Tibial artery (tissue), 4 donors: ENCODE results near the gene CHKA.

Experiments used
- DNase-seq, 2 donors: peaks; one replicate each; pipeline ENCODE4 v3.0.0-alpha.2; 2019
- H3K27ac ChIP-seq, 2 donors: fragments of 200-600 bp; sonication (generic) in 1 of 2; 1 replicate in 1 of 2; 2 replicates in 1 of 2; pipeline ENCODE4 v1.5.1; 2018 to 2019; ENCODE audit warnings: mild to moderate bottlenecking in 1 of 2
- H3K27me3 ChIP-seq, 2 donors: fragments of 200-600 bp; sonication (generic) in 1 of 2; one replicate each; pipeline versions ENCODE4 v1.5.1 to v1.6.0; 2016 to 2019
- H3K36me3 ChIP-seq, 3 donors: fragments of 200-600 bp; sonication (generic) in 2 of 3; one replicate each; pipeline ENCODE4 v1.5.1; 2016 to 2019; ENCODE audit warnings: mild to moderate bottlenecking in 2 of 3
- H3K4me1 ChIP-seq, 4 donors: fragments of 200-600 bp; sonication (generic) in 2 of 4; 1 replicate in 3 of 4; 2 replicates in 1 of 4; pipeline ENCODE4 v1.5.1; 2016 to 2019
- H3K4me3 ChIP-seq, 2 donors: fragments of 200-600 bp; sonication (generic) in 1 of 2; 1 replicate in 1 of 2; 2 replicates in 1 of 2; pipeline ENCODE4 v1.5.1; 2018 to 2019; ENCODE audit warnings: mild to moderate bottlenecking in 2 of 2
- H3K9me3 ChIP-seq, 3 donors: fragments of 200-600 bp; sonication (generic) in 1 of 3; one replicate each; pipeline ENCODE4 v1.5.1; 2016 to 2019
- intact Hi-C: fragments of 100-400 bp; cut with DNase I; formaldehyde crosslinking; loops from one replicate; pipeline ENCODE4 v1.15.0; 2023; ENCODE audit warnings: low total_unique reads
- TF ChIP-seq, protein P1 (sequence below), 2 experiments: fragments of 200-600 bp in 1 of 2; fragments of 450-650 bp in 1 of 2; IDR thresholded peaks; one replicate each; pipeline ENCODE4 v1.5.1; 2017 to 2019; ENCODE audit warnings: antibody characterized with exemption in 2 of 2, mild to moderate bottlenecking in 1 of 2, moderate library complexity in 1 of 2

The CHKA gene

DNA sequence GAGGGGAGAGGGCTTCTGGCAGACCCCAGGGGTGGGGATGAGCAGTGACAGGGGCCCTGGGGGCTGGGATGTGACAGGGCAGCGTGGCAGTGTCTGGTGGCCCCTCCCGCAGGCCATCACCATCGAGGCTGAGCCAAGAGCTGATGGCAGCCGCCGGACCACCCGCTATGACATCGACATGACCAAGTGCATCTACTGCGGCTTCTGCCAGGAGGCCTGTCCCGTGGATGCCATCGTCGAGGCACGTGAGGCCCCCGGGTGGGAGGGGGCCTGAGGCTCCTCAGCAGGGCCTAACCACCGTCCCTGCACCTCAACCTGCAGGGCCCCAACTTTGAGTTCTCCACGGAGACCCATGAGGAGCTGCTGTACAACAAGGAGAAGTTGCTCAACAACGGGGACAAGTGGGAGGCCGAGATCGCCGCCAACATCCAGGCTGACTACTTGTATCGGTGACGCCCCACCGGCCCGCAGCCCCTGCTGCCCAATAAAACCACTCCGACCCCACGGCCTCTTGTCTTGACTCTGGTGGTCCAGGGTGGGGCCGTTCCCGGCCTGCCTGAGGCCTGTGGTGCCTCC, 85.0 kb downstream of the CHKA start:
- peak overlapping the region; percentile 49 to 94 for H3K27ac ChIP-seq
- peaks cover 0 to 46% (median 20%) of the 10 kb centered on the region in 3 donors for H3K36me3 ChIP-seq
- H3K4me3 ChIP-seq = no peak overlapping the region
- peaks cover 0 to 65% (median 51%) of the 10 kb centered on the region in 4 donors for H3K4me1 ChIP-seq
- no peak for DNase-seq
- no peaks in the 10 kb centered on the region for H3K9me3 ChIP-seq
- TF ChIP-seq, protein P1, sequence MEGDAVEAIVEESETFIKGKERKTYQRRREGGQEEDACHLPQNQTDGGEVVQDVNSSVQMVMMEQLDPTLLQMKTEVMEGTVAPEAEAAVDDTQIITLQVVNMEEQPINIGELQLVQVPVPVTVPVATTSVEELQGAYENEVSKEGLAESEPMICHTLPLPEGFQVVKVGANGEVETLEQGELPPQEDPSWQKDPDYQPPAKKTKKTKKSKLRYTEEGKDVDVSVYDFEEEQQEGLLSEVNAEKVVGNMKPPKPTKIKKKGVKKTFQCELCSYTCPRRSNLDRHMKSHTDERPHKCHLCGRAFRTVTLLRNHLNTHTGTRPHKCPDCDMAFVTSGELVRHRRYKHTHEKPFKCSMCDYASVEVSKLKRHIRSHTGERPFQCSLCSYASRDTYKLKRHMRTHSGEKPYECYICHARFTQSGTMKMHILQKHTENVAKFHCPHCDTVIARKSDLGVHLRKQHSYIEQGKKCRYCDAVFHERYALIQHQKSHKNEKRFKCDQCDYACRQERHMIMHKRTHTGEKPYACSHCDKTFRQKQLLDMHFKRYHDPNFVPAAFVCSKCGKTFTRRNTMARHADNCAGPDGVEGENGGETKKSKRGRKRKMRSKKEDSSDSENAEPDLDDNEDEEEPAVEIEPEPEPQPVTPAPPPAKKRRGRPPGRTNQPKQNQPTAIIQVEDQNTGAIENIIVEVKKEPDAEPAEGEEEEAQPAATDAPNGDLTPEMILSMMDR (IDR thresholded peaks at IDR 0.05) = no peak
- intact Hi-C loops = no loop called here
- no peaks in the 10 kb centered on the region for H3K27me3 ChIP-seq

DNA sequence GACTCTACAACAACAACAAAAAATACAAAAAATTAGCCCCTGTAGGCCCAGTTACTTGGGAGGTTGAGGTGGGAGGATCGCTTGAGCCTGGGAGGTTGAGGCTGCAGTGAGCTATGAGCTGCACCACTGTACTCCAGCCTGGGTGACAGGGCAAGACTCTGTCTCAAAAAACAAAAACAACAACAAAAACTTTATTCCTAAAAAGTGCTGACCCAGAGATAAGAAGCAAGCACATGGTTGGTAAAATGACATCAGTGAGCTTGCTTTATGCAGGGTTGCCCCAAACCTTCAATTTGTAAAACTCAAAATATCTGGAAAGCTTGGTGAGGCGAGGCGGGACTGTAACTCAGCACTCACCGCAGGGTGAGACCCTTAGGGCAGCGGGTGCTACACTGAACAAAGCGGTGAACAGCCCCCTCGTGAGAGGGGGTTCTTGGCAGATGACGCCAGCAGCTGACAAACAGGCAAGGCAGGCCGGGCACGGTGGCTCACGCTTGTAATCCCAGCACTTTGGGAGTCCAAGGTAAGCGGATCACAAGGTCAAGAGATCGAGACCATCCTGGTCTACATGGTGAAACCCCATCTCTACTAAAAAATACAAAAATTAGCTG, 85.8 kb downstream of the CHKA start:
- H3K27me3 ChIP-seq = no peaks in the 10 kb centered on the region
- DNase-seq = no peak
- H3K4me3 ChIP-seq = no peak overlapping the region
- H3K9me3 ChIP-seq = no peaks in the 10 kb centered on the region
- H3K4me1 ChIP-seq = peaks cover 0 to 60% (median 46%) of the 10 kb centered on the region in 4 donors
- H3K36me3 ChIP-seq = peaks cover 0 to 45% (median 20%) of the 10 kb centered on the region in 3 donors
- TF ChIP-seq, protein P1 (IDR thresholded peaks at IDR 0.05) = no peak
- H3K27ac ChIP-seq = no peak overlapping the region
- intact Hi-C loops = no loop called here

DNA sequence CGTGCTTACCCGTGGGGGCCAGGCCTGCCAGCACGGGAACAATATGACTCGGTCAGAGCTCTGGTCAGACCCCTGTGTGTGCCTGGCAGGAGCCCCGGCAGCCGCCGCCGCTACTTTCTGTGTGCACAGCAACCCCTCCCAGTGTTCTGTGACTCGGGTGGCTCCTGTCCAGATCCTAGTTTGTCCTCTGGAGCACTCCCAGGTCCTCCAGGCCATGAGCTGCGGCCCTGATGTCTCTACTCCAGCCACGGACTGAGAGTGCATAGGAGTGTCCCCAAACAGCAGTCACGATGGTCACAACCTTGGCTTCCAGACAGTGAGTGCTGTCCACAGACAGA, 87.5 kb downstream of the CHKA start:
- Histone ChIP-seq H3K4me1 (peaks cover 0 to 54% (median 39%) of the 10 kb centered on the region in 4 donors), H3K4me3 (no peak overlapping the region), H3K9me3 (no peaks in the 10 kb centered on the region), H3K36me3 (peaks cover 0 to 45% (median 20%) of the 10 kb centered on the region in 3 donors), H3K27ac (no peak overlapping the region), H3K27me3 (no peaks in the 10 kb centered on the region)
- TF ChIP-seq, protein P1 (IDR thresholded peaks at IDR 0.05) = no peak
- DNase-seq = no peak
- intact Hi-C loops = no loop called here

DNA sequence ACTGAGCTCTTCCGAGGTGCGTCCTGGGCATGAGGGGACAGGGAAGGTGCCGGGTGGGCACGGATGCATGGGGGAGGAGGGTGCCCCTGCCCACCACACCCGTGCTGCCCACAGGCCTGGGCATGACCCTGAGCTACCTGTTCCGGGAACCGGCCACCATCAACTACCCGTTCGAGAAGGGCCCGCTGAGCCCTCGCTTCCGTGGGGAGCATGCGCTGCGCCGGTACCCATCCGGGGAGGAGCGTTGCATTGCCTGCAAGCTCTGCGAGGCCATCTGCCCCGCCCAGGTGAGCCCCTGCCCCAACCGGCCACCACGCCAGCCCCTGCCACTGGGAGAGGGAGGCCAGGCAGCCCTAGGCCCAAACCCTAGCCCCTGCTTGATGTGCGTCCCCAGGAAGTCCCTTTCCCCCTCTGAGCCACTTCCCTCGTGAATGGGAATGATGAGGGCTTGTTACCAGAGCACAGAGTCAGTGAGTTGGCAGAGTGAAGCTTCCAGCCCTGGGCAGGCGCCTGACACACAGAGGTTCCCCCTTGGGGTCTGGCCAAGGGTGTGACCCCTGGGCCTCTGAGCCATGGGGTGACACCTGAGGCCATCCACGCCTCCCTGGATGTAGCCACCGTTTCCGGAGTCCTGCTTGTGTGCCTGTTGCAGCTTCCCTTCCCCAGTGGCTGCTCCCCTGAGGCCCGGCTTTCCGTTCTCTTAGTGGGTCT, 88.0 kb downstream of the CHKA start:
- DNase-seq = no peak
- intact Hi-C loops = no loop called here
- Histone ChIP-seq H3K4me1 (peaks cover 0 to 49% (median 33%) of the 10 kb centered on the region in 4 donors), H3K9me3 (no peaks in the 10 kb centered on the region), H3K27me3 (no peaks in the 10 kb centered on the region), H3K27ac (no peak overlapping the region), H3K36me3 (peaks cover 0 to 45% (median 20%) of the 10 kb centered on the region in 3 donors), H3K4me3 (no peak overlapping the region)
- TF ChIP-seq, protein P1 (IDR thresholded peaks at IDR 0.05) = no peak

DNA sequence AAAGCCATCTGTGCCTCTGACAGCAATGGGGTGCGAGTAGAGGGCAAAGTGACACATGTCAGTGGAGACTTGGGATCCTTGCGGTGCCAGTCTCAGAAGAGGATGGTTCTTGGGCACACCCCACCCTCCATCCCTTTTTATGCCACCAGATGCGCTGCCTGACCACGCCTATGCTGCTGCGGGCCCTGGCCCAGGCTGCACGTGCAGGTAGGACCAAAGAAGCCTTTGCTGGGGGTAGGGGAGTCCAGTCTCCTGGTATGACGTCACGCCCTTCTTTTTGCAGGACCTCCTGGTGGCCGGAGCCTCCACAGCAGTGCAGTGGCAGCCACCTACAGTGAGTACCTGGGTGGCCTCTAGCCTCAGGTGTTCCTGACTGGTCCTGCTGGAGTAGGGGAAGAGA, 89.2 kb downstream of the CHKA start:
- TF ChIP-seq, protein P1 (IDR thresholded peaks at IDR 0.05) = no peak
- Histone ChIP-seq H3K4me3 (peak overlapping the region in 1 of 2 donors; percentile 78), H3K27me3 (no peaks in the 10 kb centered on the region), H3K9me3 (no peaks in the 10 kb centered on the region), H3K4me1 (peaks cover 0 to 37% (median 24%) of the 10 kb centered on the region in 4 donors), H3K27ac (peak overlapping the region; percentile 80 to 81), H3K36me3 (peaks cover 0 to 44% (median 20%) of the 10 kb centered on the region in 3 donors)
- intact Hi-C loops = no loop called here
- no peak for DNase-seq
